Measurements from ENCODE around the gene S100A1.

S100A1 gene

GRCh38 chr1:153606194-153606593 is 22.0 kb upstream of the S100A1 start:
- no peaks in the 10 kb centered on the region for H3K27me3 ChIP-seq (ENCODE audit: control insufficient read depth, low read length)
- TF ChIP-seq CTCF (IDR thresholded peaks at IDR 0.05; ENCODE audit: low read depth, low read length, poor library complexity, severe bottlenecking) (no peak), EZH2phosphoT487 (IDR thresholded peaks at IDR 0.05; ENCODE audit: borderline replicate concordance, low read length) (no peak)
- no peaks in the 10 kb centered on the region for H3K36me3 ChIP-seq (ENCODE audit: control insufficient read depth, low read length)
- no peaks in the 10 kb centered on the region for H3K79me2 ChIP-seq (ENCODE audit: control insufficient read depth, low read length)
- H3K27ac ChIP-seq (ENCODE audit: low read depth, low read length): no peak overlapping the region
- no peaks in the 10 kb centered on the region for H3K9me2 ChIP-seq (replicated peaks; ENCODE audit: control insufficient read depth, low read length)
- no peaks in the 10 kb centered on the region for H4K20me1 ChIP-seq (ENCODE audit: control insufficient read depth, insufficient read depth, low read depth, low read length)
- no peak overlapping the region for H3K4me2 ChIP-seq (ENCODE audit: low read length)
- no peaks in the 10 kb centered on the region for H3K9me3 ChIP-seq (ENCODE audit: control insufficient read depth, insufficient read depth, low read length)
- peaks cover 5% of the 10 kb centered on the region; the same call in 1 of the 2 replicates for H3K4me1 ChIP-seq (ENCODE audit: control insufficient read depth, low read length)
- no peak overlapping the region for H3K4me3 ChIP-seq (ENCODE audit: low read length)
- H3F3A ChIP-seq (ENCODE audit: control insufficient read depth, insufficient read depth): no peaks in the 10 kb centered on the region

GRCh38 chr1:153607381-153607780 is 20.9 kb upstream of the S100A1 start:
- no peak for TF ChIP-seq EZH2phosphoT487 (IDR thresholded peaks at IDR 0.05; ENCODE audit: borderline replicate concordance, low read length)
- no peak for TF ChIP-seq CTCF (IDR thresholded peaks at IDR 0.05; ENCODE audit: low read depth, low read length, poor library complexity, severe bottlenecking)
- H3K9me2 ChIP-seq (replicated peaks; ENCODE audit: control insufficient read depth, low read length): no peaks in the 10 kb centered on the region
- H3K36me3 ChIP-seq (ENCODE audit: control insufficient read depth, low read length): no peaks in the 10 kb centered on the region
- H3K4me2 ChIP-seq (ENCODE audit: low read length): no peak overlapping the region
- peaks cover 5% of the 10 kb centered on the region; the same call in 1 of the 2 replicates for H3K4me1 ChIP-seq (ENCODE audit: control insufficient read depth, low read length)
- H4K20me1 ChIP-seq (ENCODE audit: control insufficient read depth, insufficient read depth, low read depth, low read length): no peaks in the 10 kb centered on the region
- no peaks in the 10 kb centered on the region for H3F3A ChIP-seq (ENCODE audit: control insufficient read depth, insufficient read depth)
- no peak overlapping the region for H3K4me3 ChIP-seq (ENCODE audit: low read length)
- H3K27me3 ChIP-seq (ENCODE audit: control insufficient read depth, low read length): no peaks in the 10 kb centered on the region
- no peaks in the 10 kb centered on the region for H3K9me3 ChIP-seq (ENCODE audit: control insufficient read depth, insufficient read depth, low read length)
- H3K27ac ChIP-seq (ENCODE audit: low read depth, low read length): no peak overlapping the region
- no peaks in the 10 kb centered on the region for H3K79me2 ChIP-seq (ENCODE audit: control insufficient read depth, low read length)

GRCh38 chr1:153608089-153608682 is 20.0 kb upstream of the S100A1 start:
- H3F3A ChIP-seq (ENCODE audit: control insufficient read depth, insufficient read depth): no peaks in the 10 kb centered on the region
- no peaks in the 10 kb centered on the region for H4K20me1 ChIP-seq (ENCODE audit: control insufficient read depth, insufficient read depth, low read depth, low read length)
- H3K4me2 ChIP-seq (ENCODE audit: low read length): no peak overlapping the region
- peaks cover 5% of the 10 kb centered on the region; the same call in 1 of the 2 replicates for H3K4me1 ChIP-seq (ENCODE audit: control insufficient read depth, low read length)
- H3K4me3 ChIP-seq (ENCODE audit: low read length): no peak overlapping the region
- H3K9me3 ChIP-seq (ENCODE audit: control insufficient read depth, insufficient read depth, low read length): no peaks in the 10 kb centered on the region
- TF ChIP-seq EZH2phosphoT487 (IDR thresholded peaks at IDR 0.05; ENCODE audit: borderline replicate concordance, low read length) (no peak), CTCF (IDR thresholded peaks at IDR 0.05; ENCODE audit: low read depth, low read length, poor library complexity, severe bottlenecking) (no peak)
- no peaks in the 10 kb centered on the region for H3K36me3 ChIP-seq (ENCODE audit: control insufficient read depth, low read length)
- no peaks in the 10 kb centered on the region for H3K9me2 ChIP-seq (replicated peaks; ENCODE audit: control insufficient read depth, low read length)
- H3K27me3 ChIP-seq (ENCODE audit: control insufficient read depth, low read length): no peaks in the 10 kb centered on the region
- no peak overlapping the region for H3K27ac ChIP-seq (ENCODE audit: low read depth, low read length)
- H3K79me2 ChIP-seq (ENCODE audit: control insufficient read depth, low read length): no peaks in the 10 kb centered on the region
